Adrenal gland (tissue), 5 donors: Measurements from ENCODE around the gene AEBP1.

ENCODE experiments used
- CTCF ChIP-seq, 6 experiments: fragments of 450-650 bp in 4 of 6; fragments of 200-600 bp in 2 of 6; sonication (generic) in 1 of 6; IDR thresholded peaks; 1 replicate in 5 of 6; 2 replicates in 1 of 6; pipeline versions ENCODE4 v1.5.1 to v1.8.0; 2016 to 2021; ENCODE audit warnings: antibody characterized with exemption in 6 of 6, mild to moderate bottlenecking in 2 of 6, moderate library complexity in 1 of 6
- POLR2A ChIP-seq, 2 donors: fragments of 450-650 bp; IDR thresholded peaks; one replicate each; pipeline ENCODE4 v1.6.1; 2017; ENCODE audit warnings: antibody characterized with exemption in 2 of 2, mild to moderate bottlenecking in 2 of 2, moderate library complexity in 1 of 2
- donor health status: DM: no; HTN: no; CAD: no.

GRCh38 chr7:44121761-44122420 lies 17.7 kb downstream of the AEBP1 start:
- TF ChIP-seq POLR2A (IDR thresholded peaks at IDR 0.05) (no peak), CTCF (IDR thresholded peaks at IDR 0.05) (no peak)
